Rectal smooth muscle tissue (tissue), 1 donor: Measurements from ENCODE around the gene GPA33.
"Not testable (repeated sequence)": the region's sequence is repeated elsewhere in the genome, so short reads cannot be mapped to it uniquely, and the experiment has no call there.

ENCODE experiments used
- H3K27ac ChIP-seq: one replicate; pipeline ENCODE4 v1.7.0; 2013; ENCODE audit warnings: low read depth, low read length, inconsistent platforms
- H3K27me3 ChIP-seq: one replicate; pipeline ENCODE4 v1.7.0; 2013; ENCODE audit warnings: low read length; ENCODE audit not compliant: control insufficient read depth, insufficient read depth
- H3K36me3 ChIP-seq: one replicate; pipeline ENCODE4 v1.7.0; 2013; ENCODE audit warnings: low read length; ENCODE audit not compliant: control insufficient read depth, insufficient read depth
- H3K4me1 ChIP-seq: one replicate; pipeline ENCODE4 v1.7.0; 2013; ENCODE audit warnings: low read length; ENCODE audit not compliant: control insufficient read depth, insufficient read depth
- H3K4me3 ChIP-seq: one replicate; pipeline ENCODE4 v1.7.0; 2013; ENCODE audit warnings: low read length
- H3K9ac ChIP-seq: one replicate; pipeline ENCODE4 v1.7.0; 2013; ENCODE audit warnings: low read length

The GPA33 gene

DNA sequence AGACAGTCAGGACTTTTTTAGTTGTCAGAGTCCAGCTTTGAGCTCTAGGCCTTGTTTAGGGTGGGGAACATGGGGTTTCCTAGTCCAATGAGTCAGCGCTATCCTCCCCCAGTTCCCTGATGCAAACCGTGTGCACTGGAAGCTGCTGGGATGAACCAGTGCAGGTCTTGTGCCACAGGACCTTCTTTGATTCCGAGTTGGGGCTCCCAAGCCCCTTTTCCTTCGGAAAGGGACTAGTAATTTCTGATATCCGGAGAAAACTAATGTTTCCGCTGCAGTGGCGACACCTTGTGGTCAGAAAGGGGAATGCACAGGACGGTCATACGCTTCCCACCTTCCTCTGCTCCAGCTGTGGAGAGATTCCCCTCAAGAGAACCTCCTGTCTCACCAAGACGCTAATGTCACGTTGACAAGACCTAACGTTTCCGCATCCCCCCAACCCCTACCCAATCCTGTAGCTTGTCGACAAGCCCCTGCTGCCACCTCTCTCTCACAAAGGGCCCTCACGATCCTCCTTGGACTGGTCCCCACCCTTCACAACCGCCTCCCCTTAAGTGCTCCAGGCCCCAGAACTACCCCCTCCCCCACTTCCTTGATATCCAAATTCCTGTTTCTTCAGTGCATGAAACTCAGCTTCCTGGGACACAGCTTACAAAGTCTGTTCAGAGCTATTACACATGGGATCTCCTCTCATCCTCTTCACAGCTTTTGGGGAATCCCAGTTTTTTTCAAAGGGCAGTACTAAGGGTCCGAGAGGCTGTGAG is 30.9 kb downstream of the GPA33 start:
- Histone ChIP-seq H3K9ac (peak overlapping the region; percentile 17), H3K27me3 (no peaks in the 10 kb centered on the region), H3K27ac (no peak overlapping the region), H3K4me3 (peak overlapping the region; percentile 57), H3K4me1 (peaks cover 5% of the 10 kb centered on the region), H3K36me3 (no peaks in the 10 kb centered on the region)

DNA sequence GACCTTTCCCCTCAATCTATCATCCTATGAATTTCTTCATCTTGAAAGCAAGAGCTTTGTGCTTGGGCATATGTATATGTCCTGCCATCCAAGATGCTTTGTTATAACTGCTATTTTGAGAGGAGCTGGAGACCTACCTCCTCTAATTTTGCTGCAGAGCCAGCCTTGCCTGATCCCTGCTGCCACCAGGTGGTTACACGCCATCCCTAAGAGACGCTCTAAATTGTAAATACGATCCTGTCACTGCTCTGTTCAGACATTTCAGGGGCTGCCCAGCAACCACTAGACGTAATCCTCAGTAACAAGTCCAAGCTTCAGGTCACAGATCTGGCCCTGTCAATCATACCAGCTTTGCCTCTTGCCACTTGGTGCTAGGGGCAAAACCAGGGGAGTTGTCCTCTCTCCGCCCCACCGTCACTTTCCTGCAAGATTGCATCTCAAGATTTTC is 32.9 kb downstream of the GPA33 start:
- H3K36me3 ChIP-seq = no peaks in the 10 kb centered on the region
- no peak overlapping the region for H3K4me3 ChIP-seq
- H3K4me1 ChIP-seq = peaks cover 5% of the 10 kb centered on the region
- H3K9ac ChIP-seq = no peak overlapping the region
- no peaks in the 10 kb centered on the region for H3K27me3 ChIP-seq
- no peak overlapping the region for H3K27ac ChIP-seq

- no peaks in the 10 kb centered on the region for H3K27me3 ChIP-seq
- peaks cover 5% of the 10 kb centered on the region for H3K4me1 ChIP-seq
- no peaks in the 10 kb centered on the region for H3K36me3 ChIP-seq
- H3K9ac ChIP-seq = no peak overlapping the region
- H3K27ac ChIP-seq = no peak overlapping the region
- H3K4me3 ChIP-seq = no peak overlapping the region
Observed at GRCh38 chr1:167056529-167057231, 33.5 kb downstream of the GPA33 start.

DNA sequence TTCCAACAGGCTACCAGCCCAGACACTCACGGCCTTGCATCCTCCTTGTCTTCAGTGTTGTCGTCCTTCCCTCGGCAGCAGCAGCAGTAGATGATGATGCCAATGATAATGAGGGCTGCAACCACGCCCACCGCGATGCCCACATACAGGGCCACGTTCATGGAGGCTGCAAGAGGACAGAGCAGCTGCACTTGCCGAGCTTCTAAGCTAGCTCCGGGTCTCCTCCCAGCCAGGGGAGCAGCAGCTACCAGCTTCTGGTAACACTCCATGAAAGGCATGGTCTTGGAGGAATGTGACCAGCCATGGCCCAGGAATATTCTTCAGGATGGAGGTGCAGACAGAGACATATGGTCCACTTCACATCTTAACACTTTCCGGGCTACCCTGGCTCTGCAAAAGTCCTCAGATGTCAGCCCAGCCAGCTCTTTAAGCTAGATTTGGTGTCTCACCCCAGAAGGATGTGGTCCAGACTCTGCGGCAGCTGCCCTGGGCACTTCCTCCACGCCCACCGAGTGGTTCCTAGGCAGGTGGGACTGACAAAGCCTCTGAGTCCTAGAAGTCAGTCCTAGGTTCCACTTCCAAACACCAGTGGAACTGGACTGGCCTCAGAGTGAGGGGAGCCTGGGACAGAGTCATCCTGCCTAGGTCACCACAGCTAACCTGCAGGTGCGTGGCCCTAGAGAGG is 35.1 kb downstream of the GPA33 start:
- Histone ChIP-seq H3K36me3 (no peaks in the 10 kb centered on the region), H3K27ac (no peak overlapping the region), H3K9ac (no peak overlapping the region), H3K4me1 (peaks cover 5% of the 10 kb centered on the region), H3K4me3 (no peak overlapping the region), H3K27me3 (no peaks in the 10 kb centered on the region)

GRCh38 chr1:167054531-167054930 is 35.6 kb downstream of the GPA33 start:
- no peaks in the 10 kb centered on the region for H3K36me3 ChIP-seq
- no peak overlapping the region for H3K9ac ChIP-seq
- no peaks in the 10 kb centered on the region for H3K27me3 ChIP-seq
- H3K4me3 ChIP-seq = no peak overlapping the region
- H3K4me1 ChIP-seq = peaks cover 5% of the 10 kb centered on the region
- no peak overlapping the region for H3K27ac ChIP-seq

GRCh38 chr1:167052389-167052788 is 37.8 kb downstream of the GPA33 start:
- H3K9ac ChIP-seq = no peak overlapping the region

GRCh38 chr1:167051907-167052306 is 38.3 kb downstream of the GPA33 start:
- Histone ChIP-seq H3K4me3 (no peak overlapping the region), H3K4me1 (no peaks in the 10 kb centered on the region), H3K36me3 (no peaks in the 10 kb centered on the region), H3K27me3 (no peaks in the 10 kb centered on the region), H3K27ac (no peak overlapping the region), H3K9ac (no peak overlapping the region)

More at GRCh38 chr1:167052389-167052788, 37.8 kb downstream of the GPA33 start:
- Histone ChIP-seq H3K4me1 (no peaks in the 10 kb centered on the region), H3K36me3 (no peaks in the 10 kb centered on the region), H3K27ac (no peak overlapping the region), H3K27me3 (no peaks in the 10 kb centered on the region), H3K4me3 (no peak overlapping the region)

- no peak overlapping the region for H3K27ac ChIP-seq
- H3K36me3 ChIP-seq = no peaks in the 10 kb centered on the region
- no peak overlapping the region for H3K9ac ChIP-seq
Observed at GRCh38 chr1:167043752-167044488, 46.3 kb downstream of the GPA33 start.

GRCh38 chr1:167033646-167034045 is 56.5 kb downstream of the GPA33 start:
- H3K27ac ChIP-seq = no peak overlapping the region
- H3K4me1 ChIP-seq = no peaks in the 10 kb centered on the region
- no peaks in the 10 kb centered on the region for H3K36me3 ChIP-seq
- H3K9ac ChIP-seq = no peak overlapping the region
- H3K27me3 ChIP-seq = no peaks in the 10 kb centered on the region
- H3K4me3 ChIP-seq = no peak overlapping the region

More at GRCh38 chr1:167043752-167044488, 46.3 kb downstream of the GPA33 start:
- no peaks in the 10 kb centered on the region for H3K27me3 ChIP-seq
- peak overlapping the region; percentile 62 for H3K4me3 ChIP-seq
- H3K4me1 ChIP-seq = no peaks in the 10 kb centered on the region

DNA sequence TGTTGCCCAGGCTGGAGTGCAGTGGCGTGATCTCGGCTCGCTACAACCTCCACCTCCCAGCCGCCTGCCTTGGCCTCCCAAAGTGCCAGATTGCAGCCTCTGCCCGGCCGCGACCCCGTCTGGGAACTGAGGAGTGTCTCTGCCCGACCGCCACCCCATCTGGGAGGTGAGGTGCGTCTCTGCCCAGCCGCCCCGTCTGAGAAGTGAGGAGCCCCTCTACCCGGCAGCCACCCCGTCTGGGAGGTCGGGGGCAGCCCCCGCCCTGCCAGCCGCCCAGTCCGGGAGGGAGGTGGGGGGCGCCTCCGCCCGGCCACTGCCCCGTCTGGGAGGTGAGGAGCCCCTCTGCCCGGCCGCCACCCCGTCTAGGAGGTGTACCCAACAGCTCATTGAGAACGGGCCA is 60.6 kb downstream of the GPA33 start:
- H3K27ac ChIP-seq, H3K4me3 ChIP-seq, H3K36me3 ChIP-seq, H3K9ac ChIP-seq, H3K4me1 ChIP-seq, H3K27me3 ChIP-seq: not testable (repeated sequence)

- H3K9ac ChIP-seq = no peak overlapping the region
- H3K4me3 ChIP-seq = no peak overlapping the region
- H3K36me3 ChIP-seq = no peaks in the 10 kb centered on the region
- H3K27me3 ChIP-seq = no peaks in the 10 kb centered on the region
- no peaks in the 10 kb centered on the region for H3K4me1 ChIP-seq
- no peak overlapping the region for H3K27ac ChIP-seq
Observed at GRCh38 chr1:167022384-167022783, 67.8 kb downstream of the GPA33 start.
